WTC11 (cell line): Measurements from ENCODE around the gene ZNF787. TPM values are rescaled to one million over a fixed set of nuclear protein-coding genes. Genes with fewer than 3 reads are reported as not detected.

Source experiments
- ATAC-seq: fragments of 200-7000 bp; cut with Tn5 transposase; 2 replicates; pipeline ENCODE4 v1.10.0; 2021; ENCODE audit warnings: mild to moderate bottlenecking, moderate library complexity
- CTCF ChIA-PET: fragments of 300-600 bp; sonication (Branson Sonifier 250); formaldehyde crosslinking; loops from one replicate; lab custom pipeline; 2021; ENCODE audit warnings: antibody characterized with exemption; lab: Charles Lee
- POLR2A ChIA-PET: fragments of 350-600 bp; sonication (Branson Sonifier 250); formaldehyde crosslinking; loops from one replicate; lab custom pipeline; 2021; ENCODE audit warnings: antibody characterized with exemption; lab: Charles Lee
- DNase-seq: peaks from one replicate; pipeline ENCODE4 v3.0.0; 2021; ENCODE audit warnings: low spot score
- H3K27ac Mint-ChIP-seq: 2 replicates; pipeline ENCODE4 v1.8.0; 2021; ENCODE audit warnings: mixed read lengths
- H3K27me3 Mint-ChIP-seq: 2 replicates; pipeline ENCODE4 v1.8.0; 2021; ENCODE audit warnings: low read depth, mild to moderate bottlenecking, moderate library complexity, mixed read lengths
- H3K36me3 Mint-ChIP-seq: 2 replicates; pipeline ENCODE4 v1.8.0; 2021; ENCODE audit warnings: mixed read lengths
- H3K4me1 Mint-ChIP-seq: 2 replicates; pipeline ENCODE4 v1.8.0; 2022; ENCODE audit warnings: mixed read lengths
- H3K4me3 Mint-ChIP-seq: 2 replicates; pipeline ENCODE4 v1.8.0; 2021; ENCODE audit warnings: mild to moderate bottlenecking, moderate library complexity, mixed read lengths
- H3K9me3 Mint-ChIP-seq: 2 replicates; pipeline ENCODE4 v1.8.0; 2021; ENCODE audit warnings: mixed read lengths
- EMX1 ChIP-seq: fragments of 250-450 bp; sonication (Bioruptor Pico); IDR thresholded peaks from 2 replicates; pipeline ENCODE4 v1.8.0; 2021; ENCODE audit warnings: mild to moderate bottlenecking
- ETV6 ChIP-seq: sonication (generic); formaldehyde crosslinking; IDR thresholded peaks from 2 replicates; pipeline ENCODE4 v1.8.1; 2022; ENCODE audit warnings: mild to moderate bottlenecking, missing genetic modification reagents
- FOXP1 ChIP-seq: sonication (generic); formaldehyde crosslinking; IDR thresholded peaks from 2 replicates; pipeline ENCODE4 v1.8.0; 2022; ENCODE audit warnings: missing genetic modification reagents, mild to moderate bottlenecking, moderate library complexity, borderline replicate concordance
- GABPB1 ChIP-seq: sonication (generic); formaldehyde crosslinking; IDR thresholded peaks from 2 replicates; pipeline ENCODE4 v1.8.1; 2023; ENCODE audit warnings: mild to moderate bottlenecking, missing genetic modification reagents
- GRHL2 ChIP-seq: fragments of 250-450 bp; sonication (Bioruptor Pico); IDR thresholded peaks from 2 replicates; pipeline ENCODE4 v1.8.0; 2022; ENCODE audit warnings: mild to moderate bottlenecking, moderate library complexity; ENCODE audit not compliant: insufficient replicate concordance, severe bottlenecking
- GTF2I ChIP-seq: fragments of 250-450 bp; sonication (Bioruptor Pico); conservative IDR thresholded peaks from 2 replicates; pipeline ENCODE4 v1.4.0; 2021; ENCODE audit warnings: mild to moderate bottlenecking
- MYBL2 ChIP-seq: sonication (generic); formaldehyde crosslinking; IDR thresholded peaks from 2 replicates; pipeline ENCODE4 v1.8.1; 2023; ENCODE audit warnings: mild to moderate bottlenecking, moderate library complexity, missing genetic modification reagents
- NR3C1 ChIP-seq: sonication (generic); formaldehyde crosslinking; conservative IDR thresholded peaks from 2 replicates; pipeline ENCODE4 v1.8.1; 2023; ENCODE audit warnings: low read depth, mild to moderate bottlenecking, missing genetic modification reagents
- OVOL2 ChIP-seq: fragments of 250-450 bp; sonication (Bioruptor Pico); IDR thresholded peaks from 2 replicates; pipeline ENCODE4 v1.9.0; 2021; ENCODE audit warnings: mild to moderate bottlenecking, borderline replicate concordance
- SP1 ChIP-seq: sonication (generic); formaldehyde crosslinking; conservative IDR thresholded peaks from 2 replicates; pipeline ENCODE4 v1.8.1; 2022; ENCODE audit warnings: missing genetic modification reagents
- TCF7 ChIP-seq: sonication (generic); formaldehyde crosslinking; IDR thresholded peaks from 2 replicates; pipeline ENCODE4 v1.8.0; 2022; ENCODE audit warnings: mild to moderate bottlenecking, low read depth, missing genetic modification reagents, moderate library complexity
- ZNF232 ChIP-seq: sonication (generic); formaldehyde crosslinking; IDR thresholded peaks from 2 replicates; pipeline ENCODE4 v1.8.0; 2022; ENCODE audit warnings: mild to moderate bottlenecking, missing genetic modification reagents
- ZNF416 ChIP-seq: fragments of 250-450 bp; sonication (Bioruptor Pico); IDR thresholded peaks from 2 replicates; pipeline ENCODE4 v1.9.0; 2021; ENCODE audit warnings: mild to moderate bottlenecking, inconsistent platforms
- total RNA-seq: library from RNA; stranded (reverse); gene quantifications from 3 replicates; pipeline ENCODE4 v1.2.3, GENCODE V29; 2021
- TF ChIP-seq, protein P1 (sequence below): sonication (generic); formaldehyde crosslinking; conservative IDR thresholded peaks from 2 replicates; pipeline ENCODE4 v1.8.1; 2023; ENCODE audit warnings: mild to moderate bottlenecking, low read depth, missing genetic modification reagents, moderate library complexity
- TF ChIP-seq, protein P2 (sequence below): fragments of 250-450 bp; sonication (Bioruptor Pico); conservative IDR thresholded peaks from 2 replicates; pipeline ENCODE4 v1.9.0; 2021; ENCODE audit warnings: mild to moderate bottlenecking
- TF ChIP-seq, protein P3 (sequence below): sonication (generic); formaldehyde crosslinking; IDR thresholded peaks from 2 replicates; pipeline ENCODE4 v1.8.1; 2022; ENCODE audit warnings: mild to moderate bottlenecking, moderate library complexity, missing genetic modification reagents
- TF ChIP-seq, protein P4 (sequence below): sonication (generic); formaldehyde crosslinking; IDR thresholded peaks from 2 replicates; pipeline ENCODE4 v1.8.1; 2022; ENCODE audit warnings: missing genetic modification reagents, borderline replicate concordance
- TF ChIP-seq, protein P5 (sequence below): sonication (generic); formaldehyde crosslinking; IDR thresholded peaks from 2 replicates; pipeline ENCODE4 v1.8.1; 2023; ENCODE audit warnings: mild to moderate bottlenecking, missing genetic modification reagents

The ZNF787 gene
- total RNA-seq, 1 experiment from 2014 or later, result 62.9 TPM

DNA sequence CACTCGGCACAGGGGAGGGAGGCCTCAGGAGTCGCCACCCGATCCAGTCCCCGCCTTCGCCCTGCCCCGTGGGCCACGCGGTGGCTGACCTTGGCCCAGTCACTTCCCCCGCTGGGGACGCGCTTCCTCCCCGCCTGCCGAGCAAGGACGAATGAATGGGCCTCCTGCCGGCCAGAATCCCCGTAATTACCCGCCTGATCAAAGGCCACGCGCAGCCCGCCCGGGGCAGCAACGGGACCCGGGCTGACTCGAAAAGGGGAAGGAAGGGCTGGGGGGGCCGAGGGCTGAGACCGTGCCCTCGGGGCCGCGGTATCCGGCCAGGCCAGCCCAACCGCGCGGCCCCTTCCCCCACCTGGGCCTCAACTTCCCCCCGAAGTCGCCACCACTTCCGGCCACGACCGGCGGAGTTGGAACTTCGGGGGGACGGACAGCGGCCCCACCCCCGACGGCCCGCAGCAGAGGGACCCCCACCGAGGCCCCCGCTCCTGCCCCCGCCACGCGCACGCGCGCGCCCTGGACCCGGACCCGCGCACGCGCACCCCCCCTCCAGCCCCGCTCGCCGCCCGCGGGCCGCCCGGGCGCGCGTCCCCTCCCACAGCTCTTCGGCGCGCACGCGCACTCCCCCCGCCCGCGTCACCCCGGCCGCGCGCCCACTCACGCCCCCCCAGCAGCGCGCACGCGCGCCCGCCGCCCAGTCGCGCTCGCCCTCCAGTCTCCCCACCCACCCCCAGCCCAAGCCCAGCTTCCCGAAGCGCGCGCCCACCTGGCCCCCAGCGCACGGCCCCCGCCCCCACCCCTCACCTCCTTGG, 520 bp downstream of the ZNF787 start (continued):
- TF ChIP-seq, protein P1, sequence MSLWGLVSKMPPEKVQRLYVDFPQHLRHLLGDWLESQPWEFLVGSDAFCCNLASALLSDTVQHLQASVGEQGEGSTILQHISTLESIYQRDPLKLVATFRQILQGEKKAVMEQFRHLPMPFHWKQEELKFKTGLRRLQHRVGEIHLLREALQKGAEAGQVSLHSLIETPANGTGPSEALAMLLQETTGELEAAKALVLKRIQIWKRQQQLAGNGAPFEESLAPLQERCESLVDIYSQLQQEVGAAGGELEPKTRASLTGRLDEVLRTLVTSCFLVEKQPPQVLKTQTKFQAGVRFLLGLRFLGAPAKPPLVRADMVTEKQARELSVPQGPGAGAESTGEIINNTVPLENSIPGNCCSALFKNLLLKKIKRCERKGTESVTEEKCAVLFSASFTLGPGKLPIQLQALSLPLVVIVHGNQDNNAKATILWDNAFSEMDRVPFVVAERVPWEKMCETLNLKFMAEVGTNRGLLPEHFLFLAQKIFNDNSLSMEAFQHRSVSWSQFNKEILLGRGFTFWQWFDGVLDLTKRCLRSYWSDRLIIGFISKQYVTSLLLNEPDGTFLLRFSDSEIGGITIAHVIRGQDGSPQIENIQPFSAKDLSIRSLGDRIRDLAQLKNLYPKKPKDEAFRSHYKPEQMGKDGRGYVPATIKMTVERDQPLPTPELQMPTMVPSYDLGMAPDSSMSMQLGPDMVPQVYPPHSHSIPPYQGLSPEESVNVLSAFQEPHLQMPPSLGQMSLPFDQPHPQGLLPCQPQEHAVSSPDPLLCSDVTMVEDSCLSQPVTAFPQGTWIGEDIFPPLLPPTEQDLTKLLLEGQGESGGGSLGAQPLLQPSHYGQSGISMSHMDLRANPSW (CRISPR knock-in tag), result no peak
- TF ChIP-seq ZNF416 (CRISPR knock-in tag), result no peak

DNA sequence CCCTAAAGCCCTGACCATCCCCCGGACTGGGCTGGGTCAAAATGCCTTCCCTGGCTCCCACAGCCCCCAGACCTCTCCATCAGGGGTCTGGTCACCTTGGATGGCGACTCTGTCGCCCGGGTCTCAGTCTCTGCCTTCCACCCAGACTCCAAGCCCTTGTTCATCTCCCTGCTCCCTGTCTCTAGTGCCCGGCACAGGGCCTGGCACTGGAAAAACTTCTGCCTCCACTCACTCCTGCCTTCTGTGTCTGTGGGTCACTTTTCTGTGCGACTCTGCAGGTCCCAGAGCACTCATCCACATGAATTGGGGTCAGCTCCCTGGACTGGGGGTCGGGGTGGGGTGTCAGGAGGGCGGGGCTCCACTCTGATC, 1.1 kb downstream of the ZNF787 start:
- no peak for DNase-seq
- H3K4me3 Mint-ChIP-seq, result peak overlapping the region; percentile 77
- no peaks in the 10 kb centered on the region for H3K27me3 Mint-ChIP-seq
- H3K9me3 Mint-ChIP-seq, result no peaks in the 10 kb centered on the region
- TF ChIP-seq GTF2I (CRISPR knock-in tag) (no peak), NR3C1 (CRISPR knock-in tag) (no peak), ETV6 (CRISPR knock-in tag) (no peak), EMX1 (CRISPR knock-in tag) (no peak), SP1 (CRISPR knock-in tag) (no peak), ZNF232 (CRISPR knock-in tag) (no peak), FOXP1 (no peak), MYBL2 (no peak), TCF7 (no peak), OVOL2 (CRISPR knock-in tag) (no peak), GABPB1 (no peak), GRHL2 (CRISPR knock-in tag) (no peak)
- TF ChIP-seq, protein P2, sequence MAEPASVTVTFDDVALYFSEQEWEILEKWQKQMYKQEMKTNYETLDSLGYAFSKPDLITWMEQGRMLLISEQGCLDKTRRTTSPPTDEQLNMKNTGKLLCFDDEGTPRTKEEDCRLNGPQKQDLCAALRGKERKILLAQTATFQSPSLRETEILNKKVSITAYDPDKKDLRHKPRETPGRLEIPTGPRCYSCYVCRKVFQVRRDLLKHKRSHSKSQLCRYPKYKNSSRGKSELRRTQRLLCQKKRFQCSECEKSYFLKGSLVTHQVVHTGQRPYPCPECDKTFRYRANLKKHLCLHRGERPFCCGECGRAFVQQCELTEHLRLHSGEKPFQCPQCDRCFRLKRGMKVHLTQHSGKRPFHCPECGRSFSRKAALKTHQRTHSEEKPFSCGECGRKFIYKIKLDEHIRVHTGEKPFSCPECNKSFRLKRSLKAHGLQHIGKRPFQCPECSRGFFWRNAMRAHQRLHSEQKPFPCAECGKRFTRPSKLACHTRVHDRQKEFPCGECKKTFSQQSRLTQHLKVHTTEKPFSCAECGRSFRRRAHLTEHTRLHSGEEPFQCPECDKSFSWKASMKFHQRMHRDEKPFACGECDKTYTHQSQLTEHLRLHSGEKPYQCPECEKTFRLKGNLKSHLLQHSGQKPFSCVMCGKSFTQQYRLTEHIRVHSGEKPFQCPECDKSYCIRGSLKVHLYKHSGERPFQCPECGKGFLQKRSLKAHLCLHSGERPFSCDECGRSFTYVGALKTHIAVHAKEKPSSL, result no peak
- TF ChIP-seq, protein P1 (CRISPR knock-in tag), result no peak
- TF ChIP-seq, protein P3, sequence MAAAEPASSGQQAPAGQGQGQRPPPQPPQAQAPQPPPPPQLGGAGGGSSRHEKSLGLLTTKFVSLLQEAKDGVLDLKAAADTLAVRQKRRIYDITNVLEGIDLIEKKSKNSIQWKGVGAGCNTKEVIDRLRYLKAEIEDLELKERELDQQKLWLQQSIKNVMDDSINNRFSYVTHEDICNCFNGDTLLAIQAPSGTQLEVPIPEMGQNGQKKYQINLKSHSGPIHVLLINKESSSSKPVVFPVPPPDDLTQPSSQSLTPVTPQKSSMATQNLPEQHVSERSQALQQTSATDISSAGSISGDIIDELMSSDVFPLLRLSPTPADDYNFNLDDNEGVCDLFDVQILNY, result no peak
- TF ChIP-seq, protein P4, sequence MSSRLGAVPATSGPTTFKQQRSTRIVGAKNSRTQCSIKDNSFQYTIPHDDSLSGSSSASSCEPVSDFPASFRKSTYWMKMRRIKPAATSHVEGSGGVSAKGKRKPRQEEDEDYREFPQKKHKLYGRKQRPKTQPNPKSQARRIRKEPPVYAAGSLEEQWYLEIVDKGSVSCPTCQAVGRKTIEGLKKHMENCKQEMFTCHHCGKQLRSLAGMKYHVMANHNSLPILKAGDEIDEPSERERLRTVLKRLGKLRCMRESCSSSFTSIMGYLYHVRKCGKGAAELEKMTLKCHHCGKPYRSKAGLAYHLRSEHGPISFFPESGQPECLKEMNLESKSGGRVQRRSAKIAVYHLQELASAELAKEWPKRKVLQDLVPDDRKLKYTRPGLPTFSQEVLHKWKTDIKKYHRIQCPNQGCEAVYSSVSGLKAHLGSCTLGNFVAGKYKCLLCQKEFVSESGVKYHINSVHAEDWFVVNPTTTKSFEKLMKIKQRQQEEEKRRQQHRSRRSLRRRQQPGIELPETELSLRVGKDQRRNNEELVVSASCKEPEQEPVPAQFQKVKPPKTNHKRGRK (CRISPR knock-in tag), result no peak
- TF ChIP-seq, protein P5, sequence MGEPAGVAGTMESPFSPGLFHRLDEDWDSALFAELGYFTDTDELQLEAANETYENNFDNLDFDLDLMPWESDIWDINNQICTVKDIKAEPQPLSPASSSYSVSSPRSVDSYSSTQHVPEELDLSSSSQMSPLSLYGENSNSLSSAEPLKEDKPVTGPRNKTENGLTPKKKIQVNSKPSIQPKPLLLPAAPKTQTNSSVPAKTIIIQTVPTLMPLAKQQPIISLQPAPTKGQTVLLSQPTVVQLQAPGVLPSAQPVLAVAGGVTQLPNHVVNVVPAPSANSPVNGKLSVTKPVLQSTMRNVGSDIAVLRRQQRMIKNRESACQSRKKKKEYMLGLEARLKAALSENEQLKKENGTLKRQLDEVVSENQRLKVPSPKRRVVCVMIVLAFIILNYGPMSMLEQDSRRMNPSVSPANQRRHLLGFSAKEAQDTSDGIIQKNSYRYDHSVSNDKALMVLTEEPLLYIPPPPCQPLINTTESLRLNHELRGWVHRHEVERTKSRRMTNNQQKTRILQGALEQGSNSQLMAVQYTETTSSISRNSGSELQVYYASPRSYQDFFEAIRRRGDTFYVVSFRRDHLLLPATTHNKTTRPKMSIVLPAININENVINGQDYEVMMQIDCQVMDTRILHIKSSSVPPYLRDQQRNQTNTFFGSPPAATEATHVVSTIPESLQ, result no peak
- no peaks in the 10 kb centered on the region for H3K36me3 Mint-ChIP-seq
- H3K4me1 Mint-ChIP-seq, result peaks cover 34% of the 10 kb centered on the region
- CTCF ChIA-PET, result interaction anchor here (0.6 kb wide), 1 partner anchor 55 kb away, joined by 3 read pairs; no protein-coding TSS in a partner anchor
- ATAC-seq, result no peak
- POLR2A ChIA-PET, result no interaction called here
- H3K27ac Mint-ChIP-seq, result peak overlapping the region; percentile 91
